GM12801 (cell line): Measurements from ENCODE around the gene EML4.

Experiments
- TF ChIP-seq, protein P1 (sequence below): IDR thresholded peaks from one replicate; pipeline ENCODE4 v1.5.1; 2011; ENCODE audit warnings: control low read depth; ENCODE audit not compliant: insufficient read length; ENCODE audit errors: extremely low read depth

Gene EML4

DNA sequence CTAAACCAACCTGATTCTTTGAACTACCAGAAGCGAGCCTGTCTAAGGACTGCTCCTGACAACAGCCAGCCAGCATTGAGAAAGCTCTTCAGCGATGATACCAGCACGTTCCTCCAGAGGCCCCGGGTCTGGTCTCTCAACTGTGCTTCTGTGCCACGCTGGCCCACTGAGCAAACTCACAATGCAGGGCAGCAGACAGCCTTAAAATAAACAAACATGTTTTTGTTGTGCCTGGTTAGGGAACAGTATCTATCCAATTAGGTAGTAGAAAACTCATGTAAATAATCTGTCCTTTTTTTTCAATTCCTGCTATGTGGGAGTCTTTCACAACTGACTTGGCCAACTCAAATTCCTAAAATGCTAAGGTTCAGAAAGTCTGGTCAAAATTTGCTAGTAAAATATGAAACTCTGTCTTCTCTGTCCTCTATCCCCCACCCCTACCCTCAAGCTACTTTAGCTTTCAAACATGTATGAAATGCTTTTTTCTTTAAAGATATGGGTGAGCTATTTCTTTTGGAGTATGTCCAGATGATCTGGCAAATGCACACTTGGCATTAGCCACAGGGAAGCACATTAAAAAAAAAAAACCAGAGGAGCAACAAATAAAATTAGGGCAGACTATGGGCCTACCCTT is 21.4 kb upstream of the EML4 start:
- TF ChIP-seq, protein P1, sequence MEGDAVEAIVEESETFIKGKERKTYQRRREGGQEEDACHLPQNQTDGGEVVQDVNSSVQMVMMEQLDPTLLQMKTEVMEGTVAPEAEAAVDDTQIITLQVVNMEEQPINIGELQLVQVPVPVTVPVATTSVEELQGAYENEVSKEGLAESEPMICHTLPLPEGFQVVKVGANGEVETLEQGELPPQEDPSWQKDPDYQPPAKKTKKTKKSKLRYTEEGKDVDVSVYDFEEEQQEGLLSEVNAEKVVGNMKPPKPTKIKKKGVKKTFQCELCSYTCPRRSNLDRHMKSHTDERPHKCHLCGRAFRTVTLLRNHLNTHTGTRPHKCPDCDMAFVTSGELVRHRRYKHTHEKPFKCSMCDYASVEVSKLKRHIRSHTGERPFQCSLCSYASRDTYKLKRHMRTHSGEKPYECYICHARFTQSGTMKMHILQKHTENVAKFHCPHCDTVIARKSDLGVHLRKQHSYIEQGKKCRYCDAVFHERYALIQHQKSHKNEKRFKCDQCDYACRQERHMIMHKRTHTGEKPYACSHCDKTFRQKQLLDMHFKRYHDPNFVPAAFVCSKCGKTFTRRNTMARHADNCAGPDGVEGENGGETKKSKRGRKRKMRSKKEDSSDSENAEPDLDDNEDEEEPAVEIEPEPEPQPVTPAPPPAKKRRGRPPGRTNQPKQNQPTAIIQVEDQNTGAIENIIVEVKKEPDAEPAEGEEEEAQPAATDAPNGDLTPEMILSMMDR = no peak

DNA sequence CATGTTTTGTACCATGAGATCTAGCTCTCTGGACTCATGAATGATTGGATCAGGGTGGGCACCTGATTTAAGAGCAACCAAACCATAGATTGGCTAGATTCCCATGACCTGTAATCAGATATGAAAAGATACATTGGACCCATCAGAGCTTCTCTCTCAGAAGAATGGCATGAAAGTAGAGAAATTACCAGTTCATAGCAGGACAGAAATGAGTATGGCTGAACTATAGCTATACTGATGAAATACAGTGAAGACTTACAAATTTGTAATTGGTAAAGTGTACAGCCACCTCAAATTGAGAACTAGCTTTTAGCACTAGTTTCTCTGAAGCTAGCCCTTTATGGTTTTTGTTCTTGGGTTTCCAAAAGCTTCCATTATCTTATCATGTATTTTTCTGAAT is 19.0 kb upstream of the EML4 start:
- TF ChIP-seq, protein P1 = no peak

DNA sequence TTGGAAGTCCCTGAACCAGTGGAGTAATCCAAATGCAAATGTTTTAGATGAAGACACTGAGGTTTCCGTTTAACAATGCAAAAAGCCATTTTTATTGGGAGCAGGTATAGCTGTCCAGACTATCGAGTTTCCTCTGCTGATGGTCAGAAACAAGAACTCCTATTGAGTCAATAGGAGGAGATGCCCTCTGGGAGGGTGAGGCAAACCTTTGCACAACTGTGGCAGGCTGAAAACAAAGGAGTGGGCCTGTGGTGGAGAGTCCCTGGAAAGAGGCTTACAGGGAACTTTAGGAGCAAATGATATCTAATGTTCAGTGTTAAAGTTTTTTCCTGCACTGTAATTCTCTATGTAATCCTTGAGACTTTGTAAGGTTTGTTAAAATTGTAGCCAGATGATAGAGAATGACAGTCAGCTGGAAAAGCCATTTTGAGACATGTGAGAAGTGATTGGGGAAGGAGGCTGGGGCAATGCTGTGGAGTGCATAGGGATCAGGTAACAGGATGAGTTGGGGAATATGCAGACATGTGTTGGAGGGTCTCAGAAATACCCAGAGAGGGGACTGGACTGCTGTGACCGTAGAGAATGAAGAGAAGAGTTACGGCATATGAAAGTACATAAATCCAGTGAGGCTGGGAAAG is 15.1 kb upstream of the EML4 start:
- TF ChIP-seq, protein P1 = no peak

DNA sequence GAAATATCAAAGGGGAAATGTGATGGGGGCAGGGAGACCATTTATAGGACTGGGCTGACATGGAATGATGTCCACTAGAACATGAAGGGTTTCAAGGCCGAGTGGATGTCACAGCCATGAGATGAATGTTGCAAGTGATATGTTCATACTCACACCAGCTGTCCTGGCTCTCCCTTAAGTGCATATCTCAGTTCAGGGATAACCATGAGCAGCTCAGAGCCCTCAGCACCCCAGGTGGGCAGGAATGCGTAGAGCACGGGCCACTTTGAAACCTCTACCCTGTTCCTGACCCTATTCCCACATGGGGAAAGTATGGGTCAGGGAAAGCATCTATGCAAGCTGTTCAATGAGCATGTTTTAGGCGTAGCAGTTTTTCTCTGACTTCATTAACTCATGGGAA is 12.4 kb upstream of the EML4 start:
- TF ChIP-seq, protein P1 = no peak

DNA sequence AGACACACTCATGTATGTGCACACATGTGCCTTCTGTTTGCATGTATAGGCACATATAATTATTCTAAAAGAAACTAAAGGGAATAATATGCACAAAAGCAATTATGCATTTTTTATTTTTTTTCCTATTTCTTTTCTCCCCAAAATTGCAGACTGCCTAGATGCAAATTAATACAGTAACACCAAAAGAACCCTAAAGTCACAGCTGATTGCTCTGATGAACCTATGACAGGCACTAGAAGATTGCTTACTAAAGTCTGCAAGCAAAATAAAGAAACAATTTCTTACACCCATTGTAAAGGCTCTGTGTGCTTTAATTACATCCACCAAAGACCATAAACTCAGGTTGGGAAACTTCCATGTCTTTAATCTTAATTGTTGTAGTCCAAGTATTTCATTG is 7.7 kb upstream of the EML4 start:
- TF ChIP-seq, protein P1 = no peak

DNA sequence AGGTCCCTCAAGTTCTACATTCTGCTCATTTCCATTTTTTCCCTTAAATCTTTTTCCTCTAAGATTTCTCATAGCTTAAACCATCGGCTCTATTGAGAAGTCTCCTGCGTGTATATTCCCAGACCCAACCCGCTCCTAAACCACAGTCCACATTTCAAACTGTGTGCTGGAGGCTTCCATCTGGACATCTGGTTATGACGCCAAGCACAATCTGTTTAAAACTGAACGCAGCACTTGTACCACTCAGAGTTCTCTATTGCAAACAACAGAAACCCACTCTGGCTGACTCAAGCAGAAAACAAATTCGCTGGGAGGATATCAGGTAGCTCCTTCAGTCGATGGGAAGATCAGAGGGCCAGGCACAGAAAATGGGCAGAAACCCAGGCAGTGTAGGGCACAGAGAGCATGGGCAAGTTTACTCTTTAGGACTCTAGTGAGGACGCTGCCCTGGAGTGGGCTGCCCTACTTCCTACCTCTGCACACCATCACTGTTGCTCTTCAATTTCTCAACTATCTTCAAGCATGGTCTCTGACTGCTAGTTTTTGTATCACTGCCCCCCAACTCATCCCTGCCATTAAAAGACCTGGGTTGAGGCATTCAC is 5.6 kb upstream of the EML4 start:
- TF ChIP-seq, protein P1 = no peak

DNA sequence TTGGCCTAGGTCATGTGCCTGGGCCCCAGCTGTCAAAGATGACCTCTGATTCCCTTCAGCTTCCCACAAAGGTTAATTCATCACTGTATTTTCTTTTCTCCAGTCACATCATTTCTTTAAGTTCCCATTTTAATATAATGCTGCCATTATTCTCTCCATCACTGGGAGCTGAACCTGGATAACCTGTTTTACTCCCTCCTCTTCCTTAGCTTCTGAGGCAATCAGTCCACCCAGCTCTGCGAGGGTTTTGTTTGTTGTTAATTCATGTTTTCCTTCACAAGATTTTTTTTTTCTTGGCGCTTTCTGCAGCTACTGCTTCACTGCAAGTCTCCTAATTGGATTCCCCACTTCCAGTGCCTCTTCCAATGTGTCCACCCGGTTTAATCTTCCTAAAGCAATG is 5.1 kb upstream of the EML4 start:
- TF ChIP-seq, protein P1 = no peak
